Daoy (cell line): Measurements from ENCODE around the gene TNFRSF21. TPM values are rescaled to one million over a fixed set of nuclear protein-coding genes. Genes with fewer than 3 reads are reported as not detected.
A peak's percentile ranks its signal among the peaks of the same experiment; 100 is the strongest.
"Not testable (repeated sequence)": the region's sequence is repeated elsewhere in the genome, so short reads cannot be mapped to it uniquely, and the experiment has no call there.

Experiments
- DNase-seq: peaks from one replicate; pipeline ENCODE4 v3.0.0-alpha.2; 2015; ENCODE audit warnings: low read depth
- total RNA-seq: library from RNA; depleted of rRNA; stranded (reverse); fragments of >200 nt; shearing (Covaris generic); gene quantifications from 2 replicates; pipeline ENCODE4 v1.2.3, GENCODE V29; 2014

TNFRSF21 gene
- total RNA-seq, 1 experiment from 2014 or later, result 39.3 TPM

DNA sequence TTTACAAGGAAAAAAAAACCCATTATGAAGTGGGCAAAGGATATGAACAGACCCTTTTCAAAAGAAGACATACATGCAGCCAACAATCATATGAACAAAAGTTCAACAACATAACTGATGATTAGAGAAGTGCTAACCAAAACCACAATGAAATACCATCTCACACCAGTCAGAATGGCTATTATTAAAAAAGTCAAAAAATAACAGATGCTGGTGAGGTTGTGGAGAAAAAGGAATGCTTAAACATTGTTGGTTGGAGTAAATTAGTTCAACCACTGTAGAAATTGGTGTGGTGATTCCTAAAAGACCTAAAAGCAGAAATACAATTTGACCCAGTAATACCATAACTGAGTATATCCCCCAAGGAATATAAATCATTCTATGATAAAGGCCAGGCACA lies 86.5 kb downstream of the TNFRSF21 start:
- not testable (repeated sequence) for DNase-seq

DNA sequence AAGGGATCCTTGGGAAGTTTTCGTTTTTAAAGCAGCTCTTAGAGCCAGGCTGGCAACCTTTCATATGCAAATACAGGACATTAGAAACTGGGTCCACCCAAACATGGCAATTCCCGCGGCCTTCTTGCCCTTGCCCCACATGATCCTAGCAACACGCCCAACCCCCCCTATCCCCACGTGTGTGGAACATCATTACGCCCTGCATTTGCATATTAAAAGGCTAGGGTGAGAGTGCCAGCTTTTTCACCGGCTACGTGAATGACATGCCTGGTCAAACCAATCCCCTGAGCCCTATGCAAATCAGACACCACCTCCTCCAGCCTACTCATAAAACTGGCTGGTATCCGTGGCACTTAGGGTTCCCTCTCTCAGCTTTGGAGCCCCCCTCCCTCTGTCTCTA lies 88.1 kb downstream of the TNFRSF21 start:
- no peak for DNase-seq

DNA sequence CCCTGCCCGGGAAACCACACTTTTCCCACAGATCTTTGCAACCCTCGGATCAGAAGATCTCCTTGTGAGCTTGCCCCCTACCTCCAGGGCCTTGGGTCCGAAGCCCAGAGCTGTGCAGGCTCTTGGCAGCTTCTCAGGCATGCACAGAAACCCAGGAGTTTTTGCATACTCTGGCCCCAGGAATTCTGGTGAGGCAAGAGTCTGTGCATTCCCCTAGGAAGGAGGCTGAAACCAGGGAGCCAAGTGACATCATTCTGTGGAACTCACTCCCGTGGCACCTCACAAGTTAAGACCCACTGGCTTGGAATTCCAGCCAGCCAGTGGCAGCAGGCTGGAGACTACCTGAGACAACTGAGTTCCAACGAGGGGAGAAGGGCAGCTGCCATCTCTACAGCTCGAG lies 100.1 kb downstream of the TNFRSF21 start:
- DNase-seq, result no peak

DNA sequence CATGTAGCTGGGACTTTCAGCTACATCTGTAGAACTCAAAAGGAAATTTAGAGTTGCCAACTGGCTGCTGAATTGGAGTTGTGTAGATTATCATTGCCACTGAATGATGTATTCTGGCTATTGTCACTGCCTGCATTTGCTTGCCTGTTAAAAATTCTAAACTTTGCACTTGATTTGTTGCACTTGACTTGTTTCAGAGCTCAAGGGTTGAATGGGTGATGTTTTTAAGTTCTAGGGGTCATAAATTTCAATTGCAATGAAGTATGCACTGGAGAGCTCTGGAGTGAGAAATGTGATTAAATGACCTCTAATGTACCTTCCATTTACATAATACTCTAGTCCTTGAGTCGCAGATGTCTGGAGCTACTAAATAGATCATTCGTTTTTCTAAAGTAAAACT lies 102.4 kb downstream of the TNFRSF21 start:
- no peak for DNase-seq

DNA sequence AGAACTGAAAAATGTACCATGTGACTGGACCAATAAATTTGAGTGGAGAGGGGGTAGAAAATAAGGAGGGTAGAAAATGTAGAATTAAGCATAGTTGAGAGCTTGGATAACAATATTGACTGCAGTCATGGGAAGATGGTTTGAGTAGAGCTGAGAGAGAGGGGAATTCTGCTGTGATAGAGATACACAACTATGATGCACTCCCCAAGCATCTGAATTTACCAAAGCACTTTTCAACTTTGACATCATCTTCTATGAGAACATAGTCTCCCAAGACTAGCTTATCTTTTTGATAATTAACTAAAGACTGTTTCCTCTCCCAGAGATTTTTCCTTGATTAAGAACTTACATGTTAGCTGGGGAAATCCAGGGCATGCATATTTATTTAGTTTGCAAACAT lies 103.1 kb downstream of the TNFRSF21 start:
- DNase-seq, result no peak

DNA sequence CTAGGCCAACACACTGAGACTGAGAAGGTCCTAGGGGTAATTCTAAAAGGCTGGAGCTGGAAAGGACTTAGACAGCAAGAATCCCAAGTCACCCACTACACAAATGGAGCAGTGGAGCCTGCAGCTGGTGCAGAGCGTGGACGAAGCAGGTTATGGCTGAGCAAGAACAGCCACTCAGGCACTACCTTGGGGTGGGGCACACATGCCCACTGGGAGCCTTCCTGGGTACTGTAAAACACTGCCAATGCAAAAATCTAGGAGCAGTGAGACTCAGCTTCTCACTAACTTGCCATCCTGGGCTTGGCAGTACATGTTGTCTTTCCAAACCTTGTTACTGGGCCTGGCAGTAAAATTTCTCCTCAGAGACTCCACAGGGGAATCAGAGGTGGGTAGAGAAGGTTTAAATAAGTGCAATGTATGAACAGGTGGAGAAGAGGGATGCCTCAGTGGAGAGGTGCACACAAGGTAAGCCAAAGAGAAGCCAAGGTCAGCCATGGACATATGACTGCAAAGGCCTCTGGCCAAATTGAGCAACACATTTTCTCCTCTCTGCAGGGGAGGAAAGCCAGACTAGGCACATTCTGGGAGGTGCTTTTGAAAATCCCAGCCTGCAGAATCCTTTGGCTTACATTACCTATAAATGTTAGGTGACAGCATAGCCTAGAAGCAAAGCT lies 105.6 kb downstream of the TNFRSF21 start:
- no peak for DNase-seq

DNA sequence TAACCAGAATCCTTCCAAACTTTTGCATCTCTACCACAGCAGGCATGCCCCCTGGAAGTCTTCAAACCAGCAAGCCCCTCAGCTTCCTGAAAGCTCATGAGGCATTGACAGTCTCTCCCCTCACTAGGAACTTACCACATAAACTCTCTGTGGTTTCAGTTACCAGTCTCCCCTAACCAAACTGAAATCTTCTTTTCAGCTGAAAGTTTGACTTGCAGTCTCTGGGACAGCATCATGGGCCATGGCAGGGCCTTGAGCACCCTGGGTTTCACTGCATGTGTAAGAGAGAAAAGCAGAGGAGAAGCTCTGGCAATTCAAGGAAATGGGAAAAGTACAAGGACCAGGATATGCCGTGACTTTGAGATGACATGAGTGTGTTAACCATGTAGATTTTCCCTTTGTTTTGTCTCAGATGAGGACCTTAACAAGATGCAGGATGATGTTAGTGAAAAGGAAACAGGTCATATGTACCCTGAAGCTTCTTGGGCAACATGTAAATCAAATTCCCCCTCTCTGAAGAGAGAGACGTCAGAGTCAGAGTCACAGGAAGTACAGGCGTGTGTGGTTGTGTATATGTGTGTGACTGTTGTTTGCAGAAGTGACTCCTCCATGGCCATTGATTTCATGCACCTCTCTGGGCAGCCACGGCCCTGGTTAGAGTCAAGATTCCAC lies 106.3 kb downstream of the TNFRSF21 start:
- no peak for DNase-seq

DNA sequence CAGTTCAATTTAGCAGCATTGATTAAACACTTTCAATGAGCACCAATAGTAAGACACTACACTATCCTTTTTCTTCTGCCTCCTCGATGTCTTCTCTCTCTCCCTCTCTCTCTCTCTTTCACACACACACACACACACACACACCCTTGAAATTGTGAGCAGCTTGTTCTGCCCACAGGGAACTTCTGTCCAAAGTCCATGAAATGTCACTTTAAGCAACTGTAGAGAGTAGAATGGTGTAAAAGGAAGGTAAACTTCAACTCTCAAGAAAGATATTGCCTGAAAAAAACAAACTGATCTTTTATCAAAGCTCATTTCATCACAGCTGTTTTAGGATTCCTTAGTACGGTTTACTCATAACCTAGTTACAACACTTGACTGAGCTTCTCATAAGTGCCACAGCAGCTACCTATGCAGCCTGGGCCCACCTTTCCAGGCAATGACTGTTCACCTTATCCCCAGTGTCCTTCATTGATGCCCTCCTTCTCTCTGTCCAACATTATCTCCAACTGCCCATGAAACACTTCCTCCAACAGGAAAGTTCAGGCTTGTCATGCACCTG lies 107.0 kb downstream of the TNFRSF21 start:
- no peak for DNase-seq

DNA sequence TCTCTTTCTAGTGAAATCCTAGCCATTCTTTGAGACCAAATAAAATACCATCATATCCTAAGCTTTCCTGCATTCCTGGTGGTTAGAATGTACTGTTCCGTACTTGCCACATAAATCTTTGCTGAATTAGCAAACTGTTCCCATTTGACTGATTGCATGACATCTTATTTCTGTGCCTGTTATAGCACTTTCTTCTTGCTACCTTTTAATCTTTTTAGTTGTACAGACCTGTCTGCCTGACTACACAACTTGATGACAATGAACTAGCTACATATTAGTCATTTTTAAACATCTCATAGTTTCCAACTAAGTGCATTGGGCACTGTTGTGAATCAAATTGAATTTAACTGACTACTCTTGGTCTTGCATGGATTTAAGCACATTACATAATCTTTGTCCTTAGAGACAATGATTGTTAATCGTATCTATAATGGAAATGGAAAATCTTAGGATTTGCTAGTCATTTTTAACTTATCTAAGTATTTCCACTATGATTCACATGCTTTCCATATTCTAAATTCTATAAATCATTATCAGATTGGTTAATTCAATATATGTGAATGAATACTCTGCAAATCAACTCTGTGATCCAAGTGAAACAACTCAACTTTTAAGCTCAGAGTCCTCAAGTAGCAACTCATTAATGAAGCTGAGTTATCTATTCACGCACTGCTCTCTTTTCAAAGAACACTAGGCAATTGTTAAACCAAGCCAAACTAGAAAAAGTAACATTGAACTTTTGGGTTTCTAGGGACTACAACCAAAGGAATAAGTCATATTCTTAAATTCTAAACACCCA lies 109.0 kb downstream of the TNFRSF21 start:
- no peak for DNase-seq

DNA sequence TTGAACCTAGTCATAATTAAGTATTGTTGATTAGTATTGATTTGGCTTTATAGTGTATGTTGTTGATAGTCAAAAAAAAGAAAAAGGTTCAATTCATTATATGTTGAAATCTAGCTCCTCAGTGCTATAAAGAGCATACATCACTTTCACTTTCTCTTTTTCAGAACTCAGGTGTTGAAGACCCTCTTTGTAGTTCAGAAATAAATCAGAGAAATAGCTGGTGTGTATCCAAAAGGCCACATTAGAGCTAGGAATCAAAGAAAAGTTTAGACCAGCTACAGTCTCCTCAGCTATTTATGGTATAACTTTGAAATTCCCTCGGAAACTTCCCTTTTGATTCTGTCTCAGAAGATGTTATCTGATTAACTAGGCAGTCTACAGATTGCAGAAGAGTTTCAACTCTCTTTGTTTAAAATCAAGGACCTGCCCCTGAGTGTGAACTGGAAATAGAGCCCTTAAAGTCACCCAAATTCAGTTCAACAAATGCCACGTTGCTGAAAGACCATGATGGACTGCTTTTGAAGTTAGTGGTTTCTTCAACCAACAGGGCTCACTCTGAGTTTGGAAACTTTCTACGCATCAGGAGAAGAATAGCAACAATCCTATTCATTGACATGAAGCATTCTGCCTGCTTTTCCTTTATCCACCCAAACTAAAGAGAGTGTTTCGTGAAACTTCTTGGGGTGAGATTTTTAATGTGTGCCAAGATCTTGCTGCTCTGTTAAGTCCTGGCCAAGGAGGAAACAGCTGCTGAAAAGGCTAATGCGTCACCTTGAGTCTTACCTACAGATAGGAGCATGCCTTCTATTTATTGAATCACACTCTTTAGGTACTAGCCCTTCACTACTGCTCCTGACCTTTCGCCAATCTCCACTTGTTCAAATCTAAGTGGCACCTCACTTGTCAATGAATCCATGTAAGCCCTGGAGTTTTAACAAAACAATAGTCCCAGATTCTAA lies 111.7 kb downstream of the TNFRSF21 start:
- DNase-seq, result no peak

DNA sequence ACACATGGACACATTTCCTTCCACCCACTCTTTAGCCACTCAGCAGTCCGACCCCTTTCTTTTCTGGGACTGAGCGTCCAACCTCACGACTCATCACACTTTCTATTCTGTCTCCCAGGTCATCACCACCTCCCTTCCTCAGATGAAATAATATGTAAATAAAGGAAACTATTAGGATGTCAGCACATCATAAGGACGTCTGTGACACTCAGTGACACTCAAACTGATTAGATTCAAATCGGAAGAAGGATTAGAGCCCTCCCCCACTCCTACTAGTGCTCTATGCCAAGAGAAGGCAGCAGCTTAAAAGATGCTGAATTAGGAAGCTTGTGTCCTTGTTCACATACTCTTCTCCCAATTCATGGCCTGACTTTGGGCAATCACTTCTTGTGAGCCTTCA lies 113.6 kb downstream of the TNFRSF21 start:
- DNase-seq, result no peak

DNA sequence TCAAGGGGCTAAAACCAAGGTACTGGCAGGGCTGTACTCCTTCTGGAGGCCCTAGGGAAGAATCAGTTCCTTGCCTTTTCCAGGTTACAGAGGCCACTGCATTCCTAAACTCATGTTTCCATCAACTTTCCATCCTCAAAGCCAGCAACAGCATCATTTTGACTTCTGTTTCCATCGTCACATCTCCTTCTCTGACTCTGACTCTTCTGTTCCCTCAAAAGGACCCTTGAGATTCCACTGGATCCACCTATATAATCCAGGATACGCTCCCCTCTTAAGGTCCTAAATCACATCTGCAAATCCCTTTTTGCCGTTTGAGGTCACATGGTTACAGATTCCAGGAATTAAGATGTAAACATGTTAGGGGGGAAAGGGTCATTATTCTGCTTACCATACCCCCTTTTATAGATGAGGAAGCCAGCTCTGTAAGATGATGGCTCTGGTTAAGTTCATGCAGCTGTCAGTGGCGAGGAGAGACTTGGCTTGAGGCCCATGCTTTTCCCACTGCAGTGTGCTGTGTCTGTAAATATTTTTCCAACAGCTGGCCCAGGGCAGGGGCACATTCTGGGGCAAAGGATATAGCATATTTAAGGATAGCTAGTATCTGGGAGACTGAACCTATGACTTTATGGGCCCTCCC lies 114.6 kb downstream of the TNFRSF21 start:
- peak; percentile 27 for DNase-seq

DNA sequence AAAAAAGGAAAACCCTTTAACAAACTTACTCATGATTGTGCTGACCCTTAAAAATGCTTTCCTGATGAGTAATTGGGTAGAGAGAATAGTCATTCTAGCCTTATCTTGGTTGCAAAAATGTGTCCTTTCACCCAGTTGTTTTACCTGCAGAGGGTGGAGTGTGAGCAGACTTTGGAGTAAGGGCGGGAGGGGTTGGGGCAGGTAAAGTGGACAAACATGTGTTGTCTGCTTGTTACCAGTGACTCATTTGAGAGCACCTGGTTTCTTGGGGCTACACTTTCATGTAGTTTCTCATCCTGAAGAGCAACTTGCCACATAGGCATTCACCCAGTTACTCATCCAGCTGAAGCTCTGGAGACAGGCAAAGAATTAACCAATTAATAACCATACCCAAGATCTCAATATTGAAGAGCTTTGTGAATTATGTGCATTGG lies 121.1 kb downstream of the TNFRSF21 start:
- DNase-seq, result peak; percentile 73

DNA sequence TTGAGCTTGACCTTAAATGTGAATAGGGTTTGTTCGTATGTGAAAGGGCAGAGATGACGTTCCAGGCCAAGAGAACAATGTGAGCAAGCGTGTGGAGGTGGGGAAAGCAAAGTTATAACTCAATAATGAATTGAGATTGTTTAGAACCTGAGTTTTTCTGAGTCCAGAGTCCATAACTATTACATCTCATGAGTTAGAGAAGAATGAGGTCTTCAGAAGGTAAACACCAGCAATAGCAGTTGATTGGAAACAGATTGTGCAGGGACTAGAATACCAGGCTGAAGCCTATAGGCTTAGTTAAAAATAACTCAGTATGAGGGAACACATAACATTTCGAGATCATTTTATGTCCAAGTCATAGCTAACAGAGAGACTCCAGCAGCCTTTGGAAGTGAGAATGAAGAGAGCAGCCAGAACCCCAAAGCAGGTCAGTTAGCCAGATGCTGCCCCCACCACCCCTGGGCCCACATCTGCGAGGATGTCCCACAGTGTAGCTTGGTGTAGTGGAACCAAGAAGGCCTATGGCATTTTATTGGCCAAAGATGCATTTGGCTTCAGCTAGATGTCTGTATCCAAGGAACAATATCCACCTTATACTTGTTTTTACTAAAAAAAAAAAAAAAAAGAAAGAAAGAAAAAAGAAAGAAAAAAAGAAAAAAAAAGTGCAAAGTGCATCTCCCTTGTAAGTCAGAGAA lies 121.7 kb downstream of the TNFRSF21 start:
- DNase-seq, result no peak

DNA sequence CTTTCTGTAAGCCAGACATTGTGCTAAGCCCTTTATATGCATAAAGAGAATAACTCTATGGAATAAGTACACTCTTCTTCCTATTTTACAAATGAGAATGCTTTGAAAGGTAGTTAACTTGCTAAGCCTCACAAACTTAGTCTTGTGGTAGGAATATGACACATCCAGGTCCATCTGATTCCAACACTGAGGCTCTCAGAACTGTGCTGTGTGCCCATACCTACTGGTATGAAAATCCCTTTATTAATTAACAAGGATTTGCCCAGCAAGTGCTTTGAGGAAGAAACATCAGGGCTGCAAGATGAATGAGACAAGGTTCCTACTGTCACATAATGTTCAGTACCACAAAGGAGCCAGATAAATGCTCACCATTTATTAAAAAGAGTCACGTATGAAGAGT lies 122.6 kb downstream of the TNFRSF21 start:
- no peak for DNase-seq

DNA sequence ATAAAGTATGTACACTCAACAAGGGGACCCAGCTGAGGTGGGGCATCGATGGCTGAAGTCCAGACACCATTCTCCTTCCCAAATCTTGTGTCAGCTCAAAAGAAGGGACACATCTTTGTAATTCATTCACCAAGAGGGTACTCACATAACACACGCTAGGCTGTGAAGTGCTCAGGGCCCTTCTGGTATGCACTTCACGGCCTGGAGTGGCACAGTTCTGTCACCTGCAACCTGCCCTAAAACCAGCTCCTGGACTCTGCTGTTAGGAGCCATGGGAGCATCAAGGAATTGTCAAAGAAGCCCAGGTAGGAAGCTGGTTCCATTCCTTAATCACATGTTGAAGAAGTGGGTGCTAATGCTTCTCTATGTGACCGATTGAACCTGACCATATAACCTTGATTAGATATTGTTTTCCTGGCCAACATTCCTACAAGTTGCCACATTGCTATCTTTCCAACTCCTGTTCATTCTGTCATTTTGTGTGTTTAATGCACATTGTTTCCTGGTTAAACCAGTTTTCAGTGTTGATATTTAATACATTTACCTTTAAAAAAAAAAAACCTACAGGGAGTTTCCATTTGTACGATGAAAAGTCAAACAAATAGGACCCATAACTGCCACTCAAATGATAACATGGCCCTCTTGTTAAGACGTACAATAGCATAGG lies 127.3 kb downstream of the TNFRSF21 start:
- DNase-seq, result no peak

DNA sequence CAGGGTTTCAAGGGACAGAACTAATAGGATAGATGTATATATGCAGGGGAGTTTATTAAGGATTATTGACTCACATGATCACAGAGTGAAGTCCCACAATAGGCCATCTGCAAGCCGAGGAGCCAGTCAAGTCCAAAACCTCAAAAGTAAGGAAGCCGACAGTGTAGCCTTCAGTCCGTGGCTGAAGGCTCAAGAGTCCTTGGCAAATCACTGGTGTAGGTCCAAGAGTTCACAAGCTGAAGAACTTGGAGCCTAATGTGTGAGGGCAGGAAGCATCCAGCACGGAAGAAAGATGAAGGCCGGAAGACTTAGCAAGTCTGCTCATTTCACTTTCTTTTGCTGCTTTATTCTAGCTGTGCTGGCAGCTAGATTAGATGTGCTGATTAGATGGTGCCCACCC lies 128.0 kb downstream of the TNFRSF21 start:
- DNase-seq, result no peak
